GM19455 (cell line): Measurements from ENCODE around the gene ECPAS.
"Not testable (repeated sequence)": the region's sequence is repeated elsewhere in the genome, so short reads cannot be mapped to it uniquely, and the experiment has no call there.

Experiments
- ATAC-seq: cut with Tn5 transposase; IDR thresholded peaks from one replicate; pipeline ENCODE4 v1.9.1; 2021; ENCODE audit not compliant: unreplicated experiment

The ECPAS gene

DNA sequence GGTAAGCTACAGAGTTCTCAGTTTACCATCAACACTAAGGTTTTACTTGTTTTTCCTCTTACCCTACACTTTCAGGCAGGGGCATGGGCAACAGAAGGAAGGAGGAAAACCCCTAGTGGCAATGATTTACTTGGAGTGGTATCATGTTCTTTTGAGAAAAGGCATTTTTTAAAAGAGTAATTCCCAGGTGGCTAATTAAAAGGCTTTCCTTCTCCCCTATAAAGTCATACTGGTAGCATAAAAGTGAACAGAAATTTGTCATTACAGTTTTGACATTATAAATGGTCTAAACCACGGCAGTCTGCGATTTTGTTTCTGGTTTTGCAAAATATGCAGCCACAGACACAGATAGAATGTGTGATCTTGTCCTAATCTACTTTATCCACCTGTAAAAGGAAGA, 123.3 kb downstream of the ECPAS start:
- ATAC-seq = no peak

DNA sequence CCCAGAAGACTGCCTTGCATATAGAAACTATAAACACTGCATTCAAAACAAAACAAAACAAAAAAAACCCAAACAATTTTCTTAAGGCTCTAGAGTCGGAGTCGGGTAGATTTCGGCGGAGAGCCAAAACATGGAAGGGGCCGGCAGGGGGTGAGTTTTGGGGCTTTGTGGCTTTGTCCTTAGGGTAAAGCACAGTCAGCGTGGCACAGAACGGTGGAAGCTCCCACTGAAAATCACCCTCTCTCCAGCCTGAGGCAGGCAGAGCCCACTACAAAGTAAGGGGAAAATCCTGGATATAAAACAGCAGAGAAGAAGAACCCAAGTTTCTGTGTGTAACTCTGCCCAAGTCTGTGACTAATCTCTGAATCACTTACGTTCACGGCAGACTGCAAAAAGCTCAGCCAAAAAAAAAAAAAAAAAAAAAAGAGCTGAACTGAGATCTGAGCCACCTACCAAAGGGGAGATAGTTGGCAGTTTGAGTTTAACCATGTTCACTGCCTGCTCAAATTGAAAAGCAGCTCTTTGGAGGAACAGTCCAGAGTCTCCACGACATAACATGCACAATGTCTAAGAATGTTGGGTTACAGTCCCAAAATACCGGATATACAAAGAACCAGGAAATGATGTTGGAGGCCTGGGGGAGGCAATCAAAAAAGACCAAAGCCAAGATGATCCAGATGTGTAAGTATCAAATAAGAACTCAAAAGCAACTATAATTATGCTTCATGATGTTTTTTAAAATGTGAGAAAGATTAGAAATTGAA, 127.5 kb downstream of the ECPAS start:
- no peak for ATAC-seq

DNA sequence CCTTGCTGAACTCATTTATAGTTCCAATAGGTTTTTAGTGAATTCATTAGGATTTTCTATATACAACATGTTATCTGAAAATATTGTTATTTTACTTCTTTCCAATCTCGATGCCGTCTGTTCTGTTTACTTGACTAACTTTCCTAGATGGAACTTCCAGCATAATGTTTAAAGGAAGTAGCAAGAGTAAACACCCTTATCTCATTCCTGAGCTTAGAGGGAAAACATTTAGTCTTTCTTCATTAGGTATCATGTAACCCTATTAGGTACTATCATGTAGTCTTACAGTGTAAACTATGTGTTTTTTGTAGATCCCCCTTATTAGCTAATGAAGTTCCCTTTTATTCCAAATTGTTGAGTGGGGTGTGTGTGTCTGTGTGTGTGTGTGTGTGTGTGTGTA, 131.6 kb downstream of the ECPAS start:
- ATAC-seq = no peak

DNA sequence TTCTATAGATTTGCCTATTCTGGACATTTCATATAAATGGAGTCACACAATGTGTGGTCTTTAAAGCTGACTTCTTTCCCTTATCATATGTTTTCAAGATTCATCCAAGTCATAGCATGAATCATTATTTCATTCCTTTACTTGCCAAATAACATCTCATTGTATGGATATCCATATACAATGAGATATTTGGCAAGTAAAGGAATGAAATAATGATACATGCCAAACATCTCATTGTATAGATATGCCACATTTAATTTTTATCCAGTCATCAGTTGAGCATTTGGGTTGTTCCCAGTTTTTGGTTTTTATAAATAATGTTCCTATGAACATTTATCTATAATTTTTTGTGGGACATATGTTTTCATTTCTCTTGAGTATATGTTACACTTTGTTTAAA, 133.6 kb downstream of the ECPAS start:
- no peak for ATAC-seq

DNA sequence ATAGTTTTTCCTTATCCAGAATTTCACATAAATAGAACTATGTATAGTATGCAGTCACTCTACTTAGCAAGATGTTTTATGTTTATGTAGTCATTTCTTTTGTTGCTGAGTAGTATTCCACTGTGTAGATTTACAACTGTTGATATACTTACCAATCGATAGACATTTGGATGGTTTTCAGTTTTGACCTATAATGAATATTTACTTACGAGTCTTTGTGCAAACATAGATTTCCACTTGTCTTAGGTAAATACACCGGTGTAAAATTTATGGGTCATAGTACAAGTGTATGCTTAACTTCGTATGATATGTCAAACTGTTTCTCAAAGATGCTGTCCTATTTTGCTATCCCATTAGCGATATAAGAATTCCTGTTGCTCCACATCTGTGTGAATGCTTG, 134.4 kb downstream of the ECPAS start:
- no peak for ATAC-seq

DNA sequence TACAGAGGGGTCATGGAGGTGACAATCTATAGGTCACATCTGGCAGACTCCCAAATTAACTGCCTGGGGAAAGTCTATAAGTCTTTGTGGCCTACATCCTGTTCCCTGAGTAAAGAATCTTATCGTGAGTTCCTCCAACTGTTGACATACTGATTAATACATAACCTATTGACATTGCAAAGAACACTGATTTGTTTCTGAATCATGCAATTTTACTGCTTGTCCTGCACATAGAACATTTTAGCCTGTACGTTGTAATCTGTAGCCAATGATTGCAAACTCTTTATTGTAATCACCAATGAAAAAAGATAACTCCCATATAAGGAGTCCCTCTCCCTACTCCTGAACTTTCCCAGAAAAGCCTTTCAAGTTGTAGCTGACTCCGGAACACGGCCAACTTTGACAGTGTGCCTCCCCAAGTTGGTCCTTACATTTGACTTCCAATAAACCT, 135.3 kb downstream of the ECPAS start:
- no peak for ATAC-seq

DNA sequence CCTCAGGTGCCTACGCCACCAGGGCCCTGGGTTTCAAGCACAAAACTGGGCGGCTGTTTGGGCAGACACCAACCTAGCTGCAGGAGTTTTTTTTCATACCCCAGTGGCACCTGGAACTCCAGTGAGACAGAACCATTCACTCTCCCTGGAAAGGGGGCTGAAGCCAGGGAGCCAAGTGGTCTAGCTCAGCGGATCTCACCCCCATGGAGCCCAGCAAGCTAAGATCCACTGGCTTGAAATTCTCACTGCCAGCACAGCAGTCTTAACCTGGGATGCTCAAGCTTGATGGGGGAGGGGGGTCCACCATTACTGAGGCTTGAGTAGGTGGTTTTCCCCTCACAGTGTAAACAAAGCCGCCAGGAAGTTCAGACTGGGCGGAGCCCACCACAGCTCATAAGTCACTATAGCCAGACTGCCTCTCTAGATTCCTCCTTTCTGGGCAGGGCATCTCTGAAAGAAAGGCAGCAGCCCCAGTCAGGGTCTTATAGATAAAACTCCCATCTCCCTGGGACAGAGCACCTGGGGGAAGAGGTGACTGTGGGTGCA, 149.8 kb downstream of the ECPAS start:
- ATAC-seq = not testable (repeated sequence)

DNA sequence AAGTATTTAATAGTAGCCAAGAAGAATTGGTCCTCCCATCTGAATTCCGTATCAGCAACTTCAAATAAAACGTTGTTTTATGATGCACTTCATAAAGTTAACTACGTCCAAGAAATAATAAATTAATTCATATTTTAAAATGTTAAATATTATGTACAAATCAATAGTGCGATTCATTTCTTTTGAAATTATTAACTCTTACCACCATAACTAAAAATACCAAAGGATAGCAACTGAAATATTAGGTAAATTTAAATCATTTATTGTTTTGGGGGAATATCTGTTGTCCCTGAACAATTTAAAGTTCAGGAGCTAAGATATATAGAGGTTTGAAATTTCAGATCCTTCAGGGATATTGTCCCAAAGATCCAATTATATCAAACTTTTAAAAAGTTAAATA, 154.1 kb downstream of the ECPAS start, which contains the start of gene OR2K2:
Gene OR2K2 (minus strand): TSS at position 101 of the 400 bp plus-strand sequence. CDS start 1,791 bp downstream, outside the sequence.
- ATAC-seq = no peak

DNA sequence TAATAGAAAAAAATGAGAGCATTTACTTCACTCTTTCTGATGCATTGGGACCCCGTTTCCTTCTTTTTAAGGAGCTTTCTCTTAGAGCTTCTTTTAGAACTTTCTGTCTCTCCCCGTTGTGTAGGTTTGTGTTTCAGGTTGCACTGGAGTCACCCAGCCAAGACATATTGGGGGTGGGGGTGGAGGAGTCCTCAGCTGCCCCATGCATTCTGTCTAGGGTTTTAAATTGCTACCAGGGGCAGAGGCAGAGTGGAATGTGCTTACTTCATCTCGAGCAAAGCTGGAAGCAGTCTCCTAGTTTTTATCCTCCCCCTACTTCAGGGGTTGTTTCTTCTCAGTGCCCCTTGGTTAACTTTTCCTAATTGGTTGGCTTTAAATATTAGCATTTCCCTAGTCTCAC, 163.6 kb downstream of the ECPAS start:
- no peak for ATAC-seq

DNA sequence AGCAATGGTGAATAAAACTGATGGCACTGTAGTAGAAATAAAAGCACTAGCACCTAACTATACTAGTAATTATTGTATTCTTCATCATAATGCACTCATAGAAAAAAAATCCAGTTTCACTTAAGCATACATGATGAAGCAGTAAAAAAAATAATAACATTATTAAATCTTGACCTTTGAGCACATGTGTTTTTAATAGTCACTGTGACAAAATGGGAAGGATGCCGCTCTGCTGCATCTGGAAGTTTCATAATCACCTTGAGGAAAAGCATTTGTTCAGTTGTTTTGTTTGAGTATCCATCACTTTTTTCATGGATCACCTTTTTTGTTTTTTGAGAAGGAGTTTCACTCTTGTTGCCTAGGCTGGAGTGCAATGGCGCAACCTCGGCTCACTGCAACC, 167.4 kb downstream of the ECPAS start:
- no peak for ATAC-seq
